Stimulated activated CD4-positive, alpha-beta T cell treated with anti-CD3 and anti-CD28 coated beads, Interleukin-15, amount 100 ng/mL, for 1 hour (primary cell): Measurements from ENCODE around the gene ZNF236.

Source experiments
- DNase-seq, 2 donors: peaks; one replicate each; pipeline ENCODE4 v3.0.0-alpha.2; 2020; ENCODE audit warnings: low read depth in 1 of 2, low spot score in 1 of 2

The ZNF236 gene

GRCh38 chr18:76859474-76860339 is 37.4 kb downstream of the ZNF236 start:
- no peak for DNase-seq

- DNase-seq, result no peak
Observed at GRCh38 chr18:76860411-76860810, 38.1 kb downstream of the ZNF236 start.

GRCh38 chr18:76866666-76867065 is 44.3 kb downstream of the ZNF236 start:
- DNase-seq, result no peak

GRCh38 chr18:76873311-76873710 is 51.0 kb downstream of the ZNF236 start:
- no peak for DNase-seq

- no peak for DNase-seq
Observed at GRCh38 chr18:76873713-76874112, 51.4 kb downstream of the ZNF236 start.

- DNase-seq, result no peak
Observed at GRCh38 chr18:76874642-76875389, 52.5 kb downstream of the ZNF236 start.

- no peak for DNase-seq
Observed at GRCh38 chr18:76875390-76876325, 53.3 kb downstream of the ZNF236 start.

GRCh38 chr18:76878426-76878825 is 56.1 kb downstream of the ZNF236 start:
- DNase-seq, result no peak

GRCh38 chr18:76880026-76880425 is 57.7 kb downstream of the ZNF236 start:
- DNase-seq, result no peak

GRCh38 chr18:76881744-76882143 is 59.4 kb downstream of the ZNF236 start:
- DNase-seq, result no peak

GRCh38 chr18:76882146-76882545 is 59.8 kb downstream of the ZNF236 start:
- no peak for DNase-seq

GRCh38 chr18:76885001-76885400 is 62.6 kb downstream of the ZNF236 start:
- no peak for DNase-seq

- DNase-seq, result no peak
Observed at GRCh38 chr18:76886112-76886511, 63.8 kb downstream of the ZNF236 start.

- no peak for DNase-seq
Observed at GRCh38 chr18:76889091-76889699, 66.8 kb downstream of the ZNF236 start.

GRCh38 chr18:76892832-76893231 is 70.5 kb downstream of the ZNF236 start:
- DNase-seq, result no peak

GRCh38 chr18:76894566-76895346 is 72.4 kb downstream of the ZNF236 start:
- no peak for DNase-seq

- DNase-seq, result no peak
Observed at GRCh38 chr18:76895498-76895897, 73.1 kb downstream of the ZNF236 start.

- DNase-seq, result no peak
Observed at GRCh38 chr18:76896677-76897076, 74.3 kb downstream of the ZNF236 start.

GRCh38 chr18:76897257-76897656 is 74.9 kb downstream of the ZNF236 start:
- no peak for DNase-seq

- no peak for DNase-seq
Observed at GRCh38 chr18:76903386-76903785, 81.0 kb downstream of the ZNF236 start.
